H1 (cell line): ENCODE measurements around the gene PKNOX1. TPM values are rescaled to one million over a fixed set of nuclear protein-coding genes. Genes with fewer than 3 reads are reported as not detected.

ENCODE experiments used
- CEBPB ChIP-seq: IDR thresholded peaks from 2 replicates; pipeline ENCODE4 v1.6.1; 2012; ENCODE audit warnings: low read depth, low read length
- CHD1 ChIP-seq: IDR thresholded peaks from 2 replicates; pipeline ENCODE4 v1.6.1; 2012; ENCODE audit warnings: low read depth, low read length, improper control_type of control experiment
- CHD7 ChIP-seq: fragments of 300-600 bp; sonication (generic); IDR thresholded peaks from 2 replicates; pipeline ENCODE4 v1.7.1; 2012; ENCODE audit warnings: low read length, moderate library complexity, mild to moderate bottlenecking, inconsistent platforms; ENCODE audit not compliant: insufficient replicate concordance
- polyA plus RNA-seq, 7 experiments: library from polyadenylated mRNA; depleted of rRNA in 3 of 7; stranded (reverse) in 5 of 7; unstranded in 2 of 7; fragments of >200 nt in 5 of 7; fragments of 200-250 nt in 2 of 7; gene quantifications; 1 replicate in 5 of 7; 2 replicates in 1 of 7; 4 replicates in 1 of 7; pipeline versions ENCODE4 v1.2.1 to v1.2.3, GENCODE V29; 2011 to 2013; ENCODE audit warnings: missing spikeins in 2 of 7, mixed read lengths in 2 of 7
- total RNA-seq: library from RNA; stranded (reverse); fragmentation: NEBNext Ultra II Directional; extraction: Animal tissue kit (Norgen Biotek cat#: 25700); gene quantifications from 2 replicates; pipeline ENCODE4 v1.2.1, GENCODE V29; 2021

Gene PKNOX1
- total and polyA plus RNA-seq, 2 of the 8 experiments (the other 6 are each of a cell fraction or from before 2014, with no cell fraction given) = 20.4 to 31.9 TPM

- TF ChIP-seq CHD7 = no peak
- no peak for TF ChIP-seq CHD1
- no peak for TF ChIP-seq CEBPB
These were observed 50.2 kb downstream of the PKNOX1 start (continued) for GRCh38 chr21:43024439-43025136.
